HG02763 (cell line): ENCODE results near the gene MUCL1.

ENCODE experiments used
- ATAC-seq: cut with Tn5 transposase; IDR thresholded peaks from one replicate; pipeline ENCODE4 v1.9.1; 2021; ENCODE audit warnings: mild to moderate bottlenecking, moderate library complexity; ENCODE audit not compliant: unreplicated experiment

Gene MUCL1

GRCh38 chr12:54891717-54892478 lies 37.6 kb downstream of the MUCL1 start:
- ATAC-seq, result no peak
